ENCODE measurements around the gene MUCL3. TPM values are rescaled to one million over a fixed set of nuclear protein-coding genes. Genes with fewer than 3 reads are reported as not detected.
"Not testable (repeated sequence)": the region's sequence is repeated elsewhere in the genome, so short reads cannot be mapped to it uniquely, and the experiment has no call there.

Gene MUCL3
- total and polyA plus RNA-seq, 2 donors = 0.02 to 0.05 TPM

GRCh38 chr6:30998785-30999184 is 58.0 kb downstream of the MUCL3 start:
- DNase-seq (ENCODE audit: low read depth in 6 of 9, low spot score in 9 of 9) = no peak
- H3K4me3 ChIP-seq (ENCODE audit: low read length in 2 of 2) = no peak overlapping the region
- no peaks in the 10 kb centered on the region for H3K27me3 ChIP-seq (ENCODE audit: control insufficient read depth in 2 of 2, insufficient read depth in 1 of 2, low read length in 1 of 2)
- peaks cover 0 to 2% of the 10 kb centered on the region in 2 donors for H3K4me1 ChIP-seq (ENCODE audit: control insufficient read depth in 2 of 2, insufficient read depth in 2 of 2, low read length in 2 of 2)
- H3K27ac ChIP-seq (ENCODE audit: low read depth in 1 of 2, low read length in 1 of 2) = no peak overlapping the region
- H3K9me3 ChIP-seq (ENCODE audit: control insufficient read depth in 2 of 2, insufficient read depth in 1 of 2, low read length in 1 of 2) = no peaks in the 10 kb centered on the region
- H3K36me3 ChIP-seq (ENCODE audit: control insufficient read depth in 2 of 2, insufficient read depth in 2 of 2, low read length in 1 of 2) = no peaks in the 10 kb centered on the region
- 77% methylated on average over 5 of the region's 5 CpGs for WGBS

GRCh38 chr6:31000067-31000860 is 59.5 kb downstream of the MUCL3 start:
- 97% methylated on average over 37 of the region's 39 CpGs for WGBS
- H3K36me3 ChIP-seq (ENCODE audit: control insufficient read depth in 2 of 2, insufficient read depth in 2 of 2, low read length in 1 of 2); DNase-seq (ENCODE audit: low read depth in 6 of 9, low spot score in 9 of 9); H3K9me3 ChIP-seq (ENCODE audit: control insufficient read depth in 2 of 2, insufficient read depth in 1 of 2, low read length in 1 of 2); H3K27ac ChIP-seq (ENCODE audit: low read depth in 1 of 2, low read length in 1 of 2); H3K27me3 ChIP-seq (ENCODE audit: control insufficient read depth in 2 of 2, insufficient read depth in 1 of 2, low read length in 1 of 2); H3K4me1 ChIP-seq (ENCODE audit: control insufficient read depth in 2 of 2, insufficient read depth in 2 of 2, low read length in 2 of 2); H3K4me3 ChIP-seq (ENCODE audit: low read length in 2 of 2): not testable (repeated sequence)

GRCh38 chr6:31001281-31001888 is 60.6 kb downstream of the MUCL3 start:
- no peak for DNase-seq (ENCODE audit: low read depth in 6 of 9, low spot score in 9 of 9)
- Histone ChIP-seq H3K36me3 (ENCODE audit: control insufficient read depth in 2 of 2, insufficient read depth in 2 of 2, low read length in 1 of 2) (no peaks in the 10 kb centered on the region), H3K4me3 (ENCODE audit: low read length in 2 of 2) (no peak overlapping the region), H3K4me1 (ENCODE audit: control insufficient read depth in 2 of 2, insufficient read depth in 2 of 2, low read length in 2 of 2) (peaks cover 0 to 2% of the 10 kb centered on the region in 2 donors), H3K27ac (ENCODE audit: low read depth in 1 of 2, low read length in 1 of 2) (no peak overlapping the region), H3K9me3 (ENCODE audit: control insufficient read depth in 2 of 2, insufficient read depth in 1 of 2, low read length in 1 of 2) (no peaks in the 10 kb centered on the region), H3K27me3 (ENCODE audit: control insufficient read depth in 2 of 2, insufficient read depth in 1 of 2, low read length in 1 of 2) (peaks cover 2 to 6% of the 10 kb centered on the region in 2 donors)
- 69% methylated on average over 13 of the region's 13 CpGs for WGBS

GRCh38 chr6:31002471-31002870 is 61.7 kb downstream of the MUCL3 start:
- no peak overlapping the region for H3K27ac ChIP-seq (ENCODE audit: low read depth in 1 of 2, low read length in 1 of 2)
- WGBS = 95% methylated on average over 2 of the region's 2 CpGs
- H3K36me3 ChIP-seq (ENCODE audit: control insufficient read depth in 2 of 2, insufficient read depth in 2 of 2, low read length in 1 of 2) = no peaks in the 10 kb centered on the region
- no peaks in the 10 kb centered on the region for H3K4me1 ChIP-seq (ENCODE audit: control insufficient read depth in 2 of 2, insufficient read depth in 2 of 2, low read length in 2 of 2)
- H3K9me3 ChIP-seq (ENCODE audit: control insufficient read depth in 2 of 2, insufficient read depth in 1 of 2, low read length in 1 of 2) = no peaks in the 10 kb centered on the region
- H3K27me3 ChIP-seq (ENCODE audit: control insufficient read depth in 2 of 2, insufficient read depth in 1 of 2, low read length in 1 of 2) = peaks cover 2 to 6% of the 10 kb centered on the region in 2 donors
- H3K4me3 ChIP-seq (ENCODE audit: low read length in 2 of 2) = no peak overlapping the region
- DNase-seq (ENCODE audit: low read depth in 6 of 9, low spot score in 9 of 9) = no peak

Other genes with a start within 250 kb of the MUCL3 start
- 6.5 TPM for gene NRM, start 250.0 kb upstream of the MUCL3 start, total RNA-seq
- gene NRM, start 250.0 kb upstream of the MUCL3 start, polyA plus RNA-seq = 10.4 TPM
- 7.6 TPM for gene MDC1, start 223.7 kb upstream of the MUCL3 start, total RNA-seq
- gene MDC1, start 223.7 kb upstream of the MUCL3 start, polyA plus RNA-seq = 21.6 TPM
- gene TUBB, start 220.6 kb upstream of the MUCL3 start, total RNA-seq = 691 TPM
- 137 TPM for gene TUBB, start 220.6 kb upstream of the MUCL3 start, polyA plus RNA-seq
- gene FLOT1, start 198.3 kb upstream of the MUCL3 start, total RNA-seq = 67.1 TPM
- gene FLOT1, start 198.3 kb upstream of the MUCL3 start, polyA plus RNA-seq = 157 TPM
- 17.9 TPM for gene IER3, start 196.4 kb upstream of the MUCL3 start, total RNA-seq
- 39.7 TPM for gene IER3, start 196.4 kb upstream of the MUCL3 start, polyA plus RNA-seq
- gene DDR1, start 56.5 kb upstream of the MUCL3 start, total RNA-seq = 39.6 TPM
- gene DDR1, start 56.5 kb upstream of the MUCL3 start, polyA plus RNA-seq = 65.9 TPM
- 12.9 TPM for gene GTF2H4, start 32.8 kb upstream of the MUCL3 start, total RNA-seq
- 35.4 TPM for gene GTF2H4, start 32.8 kb upstream of the MUCL3 start, polyA plus RNA-seq
- 30.3 TPM for gene VARS2, start 26.7 kb upstream of the MUCL3 start, total RNA-seq
- gene VARS2, start 26.7 kb upstream of the MUCL3 start, polyA plus RNA-seq = 40.4 TPM
- 0.19 TPM for gene SFTA2, start 8.8 kb upstream of the MUCL3 start, total RNA-seq
- 1.8 TPM for gene SFTA2, start 8.8 kb upstream of the MUCL3 start, polyA plus RNA-seq
- gene MUC21, start 42.7 kb downstream of the MUCL3 start, total RNA-seq = under 0.01 TPM
- 0.27 TPM for gene MUC21, start 42.7 kb downstream of the MUCL3 start, polyA plus RNA-seq
- 0.05 TPM for gene MUC22, start 69.5 kb downstream of the MUCL3 start, total RNA-seq
- 0.02 TPM for gene MUC22, start 69.5 kb downstream of the MUCL3 start, polyA plus RNA-seq
- 0.38 TPM for gene C6orf15, start 171.6 kb downstream of the MUCL3 start, total RNA-seq
- 24.6 TPM for gene C6orf15, start 171.6 kb downstream of the MUCL3 start, polyA plus RNA-seq
- gene PSORS1C1, start 173.8 kb downstream of the MUCL3 start, total RNA-seq = 0.14 TPM
- gene PSORS1C1, start 173.8 kb downstream of the MUCL3 start, polyA plus RNA-seq = 2.0 TPM
- gene CDSN, start 179.5 kb downstream of the MUCL3 start, total RNA-seq = 0.05 TPM
- 6.2 TPM for gene CDSN, start 179.5 kb downstream of the MUCL3 start, polyA plus RNA-seq
- gene PSORS1C2, start 198.1 kb downstream of the MUCL3 start, total RNA-seq = not detected
- gene PSORS1C2, start 198.1 kb downstream of the MUCL3 start, polyA plus RNA-seq = 16.4 TPM
- gene CCHCR1, start 216.8 kb downstream of the MUCL3 start, total RNA-seq = 14.2 TPM
- 24.5 TPM for gene CCHCR1, start 216.8 kb downstream of the MUCL3 start, polyA plus RNA-seq
- gene TCF19, start 217.6 kb downstream of the MUCL3 start, total RNA-seq = 23.8 TPM
- 5.1 TPM for gene TCF19, start 217.6 kb downstream of the MUCL3 start, polyA plus RNA-seq
- gene POU5F1, start 229.7 kb downstream of the MUCL3 start, total RNA-seq = 0.80 TPM
- 5.2 TPM for gene POU5F1, start 229.7 kb downstream of the MUCL3 start, polyA plus RNA-seq